Measurements from ENCODE around the gene FNIP1.
"Not testable (repeated sequence)": the region's sequence is repeated elsewhere in the genome, so short reads cannot be mapped to it uniquely, and the experiment has no call there.

FNIP1 gene

DNA sequence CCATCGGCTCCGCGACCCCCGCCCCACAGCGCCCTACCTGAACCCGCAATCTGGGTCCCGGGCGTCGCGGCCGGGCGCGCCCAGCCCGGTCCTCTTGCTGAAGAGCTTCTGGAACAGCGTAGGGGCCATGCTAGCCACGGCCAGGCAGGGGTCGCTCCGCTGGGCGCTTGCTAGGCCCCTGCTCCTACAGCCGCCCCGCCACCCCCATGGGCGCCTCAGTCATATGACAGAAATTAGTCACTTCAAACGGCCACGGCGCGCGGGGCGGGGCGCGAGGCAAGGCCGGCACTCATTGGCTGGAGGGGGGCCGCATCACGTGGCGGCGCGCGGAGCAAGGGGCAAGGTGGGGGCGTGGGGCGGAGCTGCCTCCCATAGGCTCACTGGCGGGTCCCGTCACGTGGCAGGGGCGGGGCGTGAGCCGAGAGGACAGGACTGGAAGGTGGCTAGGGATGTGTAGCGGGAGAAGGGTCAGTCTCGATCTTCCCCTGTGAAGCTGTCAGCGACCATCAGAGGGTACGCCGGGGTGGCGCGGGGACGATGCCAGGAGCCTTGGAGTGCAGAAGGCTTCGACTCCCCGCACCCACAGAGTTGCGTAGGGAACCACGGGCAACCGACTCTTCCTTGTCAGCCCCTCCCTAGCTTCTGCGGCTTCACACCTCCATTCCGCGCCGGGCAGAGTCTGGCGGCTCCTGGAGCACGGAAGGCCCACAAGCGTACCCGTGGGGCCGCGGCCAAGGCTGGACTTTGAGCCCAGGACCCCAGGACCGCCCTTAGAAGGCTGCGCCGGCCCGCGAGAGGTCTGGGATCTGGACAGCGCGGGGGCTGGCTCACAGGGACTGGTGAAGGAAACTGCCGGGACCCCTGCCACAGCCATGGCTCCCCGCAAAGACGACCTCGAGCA is at the start of gene FNIP1:
FNIP1 (minus strand) TSS at position 225 of the 901 bp plus-strand sequence; CDS start at position 129, 96 bp downstream.
- TF ChIP-seq, protein P1, sequence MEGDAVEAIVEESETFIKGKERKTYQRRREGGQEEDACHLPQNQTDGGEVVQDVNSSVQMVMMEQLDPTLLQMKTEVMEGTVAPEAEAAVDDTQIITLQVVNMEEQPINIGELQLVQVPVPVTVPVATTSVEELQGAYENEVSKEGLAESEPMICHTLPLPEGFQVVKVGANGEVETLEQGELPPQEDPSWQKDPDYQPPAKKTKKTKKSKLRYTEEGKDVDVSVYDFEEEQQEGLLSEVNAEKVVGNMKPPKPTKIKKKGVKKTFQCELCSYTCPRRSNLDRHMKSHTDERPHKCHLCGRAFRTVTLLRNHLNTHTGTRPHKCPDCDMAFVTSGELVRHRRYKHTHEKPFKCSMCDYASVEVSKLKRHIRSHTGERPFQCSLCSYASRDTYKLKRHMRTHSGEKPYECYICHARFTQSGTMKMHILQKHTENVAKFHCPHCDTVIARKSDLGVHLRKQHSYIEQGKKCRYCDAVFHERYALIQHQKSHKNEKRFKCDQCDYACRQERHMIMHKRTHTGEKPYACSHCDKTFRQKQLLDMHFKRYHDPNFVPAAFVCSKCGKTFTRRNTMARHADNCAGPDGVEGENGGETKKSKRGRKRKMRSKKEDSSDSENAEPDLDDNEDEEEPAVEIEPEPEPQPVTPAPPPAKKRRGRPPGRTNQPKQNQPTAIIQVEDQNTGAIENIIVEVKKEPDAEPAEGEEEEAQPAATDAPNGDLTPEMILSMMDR (IDR thresholded peaks at IDR 0.05; ENCODE audit: low read depth, low read length) = no peak
- DNase-seq (ENCODE audit: extremely low read depth, low read depth) = peak; percentile 90

DNA sequence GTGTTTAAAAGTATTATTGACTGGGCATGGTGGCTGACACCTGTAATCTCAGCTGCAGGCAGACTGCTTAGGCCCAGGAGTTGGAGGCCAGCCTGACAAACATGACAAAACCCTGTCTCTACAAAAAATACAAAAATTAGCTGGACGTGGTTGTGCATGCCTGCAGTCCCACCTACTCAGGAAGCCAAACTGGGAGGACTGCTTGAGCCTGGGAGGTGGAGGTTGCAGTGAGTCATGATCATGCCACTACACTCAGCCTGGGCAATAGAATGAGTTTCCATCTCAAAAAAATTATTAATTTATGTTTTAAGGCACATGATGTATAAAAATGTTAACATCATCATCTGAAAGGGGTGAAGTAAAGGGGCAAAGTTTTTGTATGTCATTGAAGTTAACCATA is 49.7 kb upstream of the FNIP1 start:
- TF ChIP-seq, protein P1 (IDR thresholded peaks at IDR 0.05; ENCODE audit: low read depth, low read length) = no peak
- DNase-seq (ENCODE audit: extremely low read depth, low read depth) = no peak

DNA sequence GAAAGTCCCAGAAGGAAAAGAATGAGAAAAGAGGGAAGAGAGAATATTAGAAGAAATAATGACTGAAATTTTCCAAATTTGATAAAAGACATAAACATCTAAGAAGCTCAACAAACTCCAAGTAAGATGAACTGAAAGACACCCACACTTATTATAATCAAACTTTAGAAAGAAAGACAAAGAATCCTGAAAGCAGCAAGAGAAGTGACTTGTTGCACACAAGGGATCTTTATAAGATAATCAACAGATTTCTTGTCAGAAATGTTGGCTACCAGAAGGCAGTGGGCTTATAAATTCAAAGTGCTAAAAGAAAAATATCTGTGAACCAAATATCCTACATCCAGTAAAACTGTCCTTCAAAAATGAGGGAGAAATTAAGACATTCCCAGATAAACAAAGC is 49.0 kb upstream of the FNIP1 start:
- no peak for DNase-seq (ENCODE audit: extremely low read depth, low read depth)
- TF ChIP-seq, protein P1 (IDR thresholded peaks at IDR 0.05; ENCODE audit: low read depth, low read length) = no peak

DNA sequence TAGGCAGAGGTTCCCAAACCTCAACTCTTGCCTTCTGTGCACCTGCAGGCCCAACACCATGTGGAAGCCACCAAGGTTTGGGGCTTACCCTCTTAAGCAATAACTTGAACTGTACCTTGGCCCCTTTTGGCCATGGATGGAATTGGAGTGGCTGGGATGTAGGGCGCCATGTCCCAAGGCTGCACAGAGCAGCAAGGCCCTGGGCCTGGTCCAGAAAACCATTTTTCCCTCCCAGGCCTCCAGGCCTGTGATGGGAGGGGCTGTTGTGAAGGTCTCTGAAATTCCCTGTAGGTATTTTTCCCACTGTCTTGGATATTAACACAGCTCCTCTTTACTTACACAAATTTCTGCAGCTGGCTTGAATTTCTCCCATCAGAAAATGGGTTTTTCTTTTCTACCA is 46.2 kb upstream of the FNIP1 start:
- DNase-seq (ENCODE audit: extremely low read depth, low read depth) = not testable (repeated sequence)

DNA sequence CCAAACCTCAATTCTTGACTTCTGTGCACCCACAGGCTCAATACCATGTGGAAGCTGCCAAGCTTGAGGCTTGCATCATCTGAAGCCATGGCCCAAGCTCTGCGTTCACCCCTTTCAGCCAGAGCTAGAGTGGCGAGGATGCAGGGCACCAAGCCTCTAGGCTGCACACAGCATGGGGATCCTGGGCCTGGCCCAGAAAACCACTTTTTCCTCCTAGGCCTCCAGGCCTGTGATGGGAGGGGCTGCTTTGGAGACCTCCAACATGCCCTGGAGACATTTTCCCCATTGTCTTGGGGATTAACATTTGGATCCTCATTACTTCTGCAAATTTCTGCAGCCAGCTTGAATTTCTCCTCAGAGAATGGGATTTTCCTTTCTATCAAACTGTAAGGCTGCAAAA is 35.9 kb upstream of the FNIP1 start:
- not testable (repeated sequence) for DNase-seq (ENCODE audit: extremely low read depth, low read depth)

DNA sequence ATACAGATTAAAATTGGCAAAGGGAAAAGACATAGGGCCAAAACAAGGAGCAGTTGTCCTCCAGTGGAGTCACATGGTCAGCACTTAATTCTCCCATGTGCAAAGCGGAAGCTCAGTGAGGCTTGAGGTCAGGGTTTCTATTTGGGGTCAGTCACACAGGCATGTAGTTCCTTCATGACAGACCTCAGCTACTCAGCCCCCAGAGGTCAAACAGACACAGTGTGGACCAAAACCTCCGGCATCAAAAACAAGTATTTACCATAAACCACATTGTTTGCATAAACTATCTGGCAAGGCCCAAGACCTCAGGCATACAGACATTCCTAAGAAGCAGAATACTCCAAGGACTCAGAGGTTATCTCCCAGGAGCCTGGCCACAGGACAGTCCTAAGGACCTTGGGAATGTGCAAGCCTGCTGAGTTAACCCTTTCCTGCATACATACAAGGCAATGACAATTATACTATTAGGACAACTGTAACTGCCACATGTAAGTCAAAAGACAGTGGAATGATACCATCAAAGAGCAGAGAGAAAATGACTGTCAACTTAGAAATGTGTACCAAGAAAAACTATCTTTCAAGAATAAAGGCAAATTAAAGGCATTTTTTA is 28.7 kb upstream of the FNIP1 start:
- no peak for DNase-seq (ENCODE audit: extremely low read depth, low read depth)

DNA sequence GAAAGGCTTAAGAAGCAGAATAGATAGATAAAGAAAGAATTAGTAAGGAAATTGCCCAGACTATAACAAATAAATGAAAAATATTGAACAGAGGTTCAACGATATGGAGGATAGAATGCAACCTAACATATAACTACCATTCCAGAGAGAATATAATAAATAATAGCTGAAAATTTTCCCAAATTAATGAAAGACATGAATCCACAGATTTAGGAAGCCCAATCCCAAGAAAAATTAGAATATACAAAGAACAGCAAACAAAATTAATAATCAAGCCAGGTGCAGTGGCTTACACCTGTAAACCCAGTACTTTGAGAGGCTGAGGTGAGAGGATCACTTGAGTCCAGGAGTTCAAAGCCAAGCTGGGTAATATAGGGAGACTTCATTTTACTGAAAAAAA is 27.8 kb upstream of the FNIP1 start:
- TF ChIP-seq, protein P1 (IDR thresholded peaks at IDR 0.05; ENCODE audit: low read depth, low read length) = no peak
- no peak for DNase-seq (ENCODE audit: extremely low read depth, low read depth)

More for the DNA sequence above, 28.7 kb upstream of the FNIP1 start:
- TF ChIP-seq, protein P1 (IDR thresholded peaks at IDR 0.05; ENCODE audit: low read depth, low read length) = no peak

DNA sequence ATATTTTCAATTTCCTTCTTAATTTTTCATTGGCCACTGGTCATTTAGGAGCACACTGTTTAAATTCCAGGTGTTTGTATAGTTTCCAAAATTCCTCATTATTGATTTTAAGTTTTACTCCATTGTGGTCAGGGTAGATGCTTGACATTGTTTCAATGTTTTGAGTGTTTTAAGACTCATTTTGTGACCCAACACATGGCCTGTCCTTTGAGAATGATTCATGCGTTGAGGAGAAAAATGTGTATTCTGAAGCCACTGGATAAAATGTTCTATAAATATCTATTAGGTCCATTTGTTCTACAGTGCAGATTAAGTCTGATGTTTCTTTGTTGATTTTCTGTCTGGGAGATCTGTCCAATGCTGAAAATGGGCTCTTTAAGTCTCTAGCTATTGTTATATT is 24.4 kb upstream of the FNIP1 start:
- no peak for DNase-seq (ENCODE audit: extremely low read depth, low read depth)
- TF ChIP-seq, protein P1 (IDR thresholded peaks at IDR 0.05; ENCODE audit: low read depth, low read length) = no peak
